GM06990 (cell line): Measurements from ENCODE around the gene PLXNA4.

Experiments used
- DNase-seq: peaks from one replicate; pipeline ENCODE4 v3.0.0-alpha.2; 2011; ENCODE audit not compliant: insufficient read length; ENCODE audit errors: extremely low read depth
- H3K27me3 ChIP-seq: replicated peaks from 2 replicates; pipeline ENCODE4 v1.6.0; 2011; ENCODE audit warnings: low read length; ENCODE audit not compliant: control insufficient read depth, insufficient read depth
- H3K36me3 ChIP-seq: 2 replicates; pipeline ENCODE4 v1.5.1; 2011; ENCODE audit warnings: low read length; ENCODE audit not compliant: control insufficient read depth, insufficient read depth
- H3K4me3 ChIP-seq: replicated peaks from 2 replicates; pipeline ENCODE4 v1.5.1; 2011; ENCODE audit warnings: low read depth, mild to moderate bottlenecking, control low read depth, low read length
- TF ChIP-seq, protein P1 (sequence below): IDR thresholded peaks from 2 replicates; pipeline ENCODE4 v1.5.1; 2011; ENCODE audit warnings: low read length, control low read depth, mild to moderate bottlenecking, inconsistent platforms; ENCODE audit not compliant: insufficient read depth, poor library complexity, severe bottlenecking

Gene PLXNA4

DNA sequence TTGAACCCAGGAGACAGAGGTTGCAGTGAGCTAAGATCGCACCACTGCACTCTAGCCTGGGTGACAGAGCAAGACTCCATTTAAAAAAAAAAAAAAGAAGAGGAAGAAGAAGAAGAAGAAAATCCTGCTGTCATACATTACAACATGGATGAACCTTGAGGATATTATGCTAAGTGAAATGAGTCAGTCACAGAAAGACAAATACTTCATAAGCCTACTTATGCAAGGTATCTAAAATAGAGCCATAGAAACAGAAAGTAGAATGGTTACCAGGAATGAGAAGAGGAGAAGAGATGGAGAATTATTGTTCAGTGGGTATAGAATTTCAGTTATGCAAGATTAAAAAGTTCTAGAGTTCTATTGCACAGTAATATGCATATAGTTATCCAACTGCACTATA, 466.5 kb downstream of the PLXNA4 start:
- no peak overlapping the region for H3K4me3 ChIP-seq
- H3K27me3 ChIP-seq: no peaks in the 10 kb centered on the region
- no peak for DNase-seq
- TF ChIP-seq, protein P1, sequence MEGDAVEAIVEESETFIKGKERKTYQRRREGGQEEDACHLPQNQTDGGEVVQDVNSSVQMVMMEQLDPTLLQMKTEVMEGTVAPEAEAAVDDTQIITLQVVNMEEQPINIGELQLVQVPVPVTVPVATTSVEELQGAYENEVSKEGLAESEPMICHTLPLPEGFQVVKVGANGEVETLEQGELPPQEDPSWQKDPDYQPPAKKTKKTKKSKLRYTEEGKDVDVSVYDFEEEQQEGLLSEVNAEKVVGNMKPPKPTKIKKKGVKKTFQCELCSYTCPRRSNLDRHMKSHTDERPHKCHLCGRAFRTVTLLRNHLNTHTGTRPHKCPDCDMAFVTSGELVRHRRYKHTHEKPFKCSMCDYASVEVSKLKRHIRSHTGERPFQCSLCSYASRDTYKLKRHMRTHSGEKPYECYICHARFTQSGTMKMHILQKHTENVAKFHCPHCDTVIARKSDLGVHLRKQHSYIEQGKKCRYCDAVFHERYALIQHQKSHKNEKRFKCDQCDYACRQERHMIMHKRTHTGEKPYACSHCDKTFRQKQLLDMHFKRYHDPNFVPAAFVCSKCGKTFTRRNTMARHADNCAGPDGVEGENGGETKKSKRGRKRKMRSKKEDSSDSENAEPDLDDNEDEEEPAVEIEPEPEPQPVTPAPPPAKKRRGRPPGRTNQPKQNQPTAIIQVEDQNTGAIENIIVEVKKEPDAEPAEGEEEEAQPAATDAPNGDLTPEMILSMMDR: no peak
- H3K36me3 ChIP-seq: no peaks in the 10 kb centered on the region

DNA sequence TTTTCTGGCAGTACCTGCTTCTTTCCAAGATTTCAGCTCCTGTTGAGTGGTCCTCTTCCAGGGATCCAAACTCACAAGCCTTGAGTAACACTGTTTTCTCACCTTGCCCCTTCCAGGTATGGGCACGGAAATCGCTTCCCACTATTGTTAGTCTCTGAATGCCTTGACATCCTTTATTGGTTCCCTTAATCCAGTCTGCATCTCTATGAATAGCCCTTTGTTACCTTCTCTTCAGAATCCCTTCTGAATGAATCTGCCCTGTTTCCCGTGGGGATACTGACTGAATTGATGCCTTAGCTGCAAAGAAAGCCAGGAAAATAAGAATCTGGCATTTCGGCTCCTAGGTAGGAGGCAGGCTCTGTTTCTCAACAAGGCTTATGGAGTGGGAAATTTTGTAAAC, 467.7 kb downstream of the PLXNA4 start:
- DNase-seq: no peak
- no peaks in the 10 kb centered on the region for H3K27me3 ChIP-seq
- H3K36me3 ChIP-seq: no peaks in the 10 kb centered on the region
- no peak overlapping the region for H3K4me3 ChIP-seq
- TF ChIP-seq, protein P1: no peak

DNA sequence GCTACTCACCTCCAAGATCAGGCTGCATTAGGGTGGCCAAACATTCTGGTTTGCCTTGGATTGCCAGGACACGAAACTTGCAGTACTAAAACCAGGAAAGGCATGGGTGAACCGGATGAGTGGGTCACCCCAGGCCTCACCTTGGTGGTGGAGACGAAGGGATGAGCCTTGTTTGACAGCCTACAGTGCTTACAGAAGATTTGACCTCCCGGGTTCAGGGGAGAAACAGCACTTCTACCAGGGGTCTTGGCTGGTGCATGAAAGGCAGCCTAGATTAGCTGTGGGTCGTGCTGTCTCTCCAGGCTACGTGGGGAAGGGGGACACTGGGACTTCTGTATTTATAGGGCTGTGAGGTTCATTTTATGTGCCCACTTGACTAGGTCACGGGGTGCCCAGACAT, 469.8 kb downstream of the PLXNA4 start:
- TF ChIP-seq, protein P1: no peak

DNA sequence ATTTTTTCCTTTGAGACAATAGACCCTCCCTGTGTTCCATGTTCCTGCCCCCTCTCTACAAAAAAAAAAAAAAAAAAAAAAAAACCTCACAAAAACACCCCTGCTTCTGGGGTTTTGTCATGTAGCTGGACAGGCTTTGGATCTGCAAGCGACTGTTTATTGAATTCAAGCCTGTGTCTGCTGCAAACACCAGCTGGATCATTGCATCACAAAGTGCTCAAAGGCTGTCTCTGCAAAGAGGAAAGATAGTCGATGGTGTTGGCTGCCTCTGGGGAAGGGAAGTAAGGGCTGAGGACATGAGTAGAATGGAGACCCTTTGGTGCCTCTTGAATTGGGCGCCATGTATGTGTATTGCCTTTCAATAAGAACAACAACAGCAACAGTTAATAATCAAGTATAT, 471.2 kb downstream of the PLXNA4 start:
- no peak for DNase-seq
- Histone ChIP-seq H3K4me3 (no peak overlapping the region), H3K36me3 (no peaks in the 10 kb centered on the region), H3K27me3 (no peaks in the 10 kb centered on the region)
- TF ChIP-seq, protein P1: no peak

More for the DNA sequence above, 469.8 kb downstream of the PLXNA4 start:
- Histone ChIP-seq H3K4me3 (no peak overlapping the region), H3K27me3 (no peaks in the 10 kb centered on the region), H3K36me3 (no peaks in the 10 kb centered on the region)
- DNase-seq: no peak

DNA sequence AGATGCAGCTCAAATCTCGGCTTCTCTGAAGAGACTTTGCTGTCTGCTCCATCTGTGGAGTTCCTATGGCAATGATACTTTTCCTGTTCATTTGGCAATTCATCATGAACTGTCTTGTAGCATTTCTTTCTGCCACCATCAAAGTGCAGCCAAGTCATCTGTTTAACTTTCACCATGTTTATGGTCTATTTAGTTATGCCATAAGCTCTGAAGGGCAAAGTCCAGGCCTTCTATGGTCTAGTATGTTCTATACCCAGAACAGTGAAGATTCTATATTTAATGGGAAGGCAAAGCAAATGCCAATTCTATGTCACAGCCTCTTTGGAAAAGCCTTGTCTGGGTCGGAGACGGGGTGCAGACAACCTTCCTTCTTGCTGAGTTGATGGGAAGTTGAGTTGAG, 472.6 kb downstream of the PLXNA4 start:
- H3K36me3 ChIP-seq: no peaks in the 10 kb centered on the region
- DNase-seq: no peak
- TF ChIP-seq, protein P1: no peak
- H3K4me3 ChIP-seq: no peak overlapping the region
- no peaks in the 10 kb centered on the region for H3K27me3 ChIP-seq

DNA sequence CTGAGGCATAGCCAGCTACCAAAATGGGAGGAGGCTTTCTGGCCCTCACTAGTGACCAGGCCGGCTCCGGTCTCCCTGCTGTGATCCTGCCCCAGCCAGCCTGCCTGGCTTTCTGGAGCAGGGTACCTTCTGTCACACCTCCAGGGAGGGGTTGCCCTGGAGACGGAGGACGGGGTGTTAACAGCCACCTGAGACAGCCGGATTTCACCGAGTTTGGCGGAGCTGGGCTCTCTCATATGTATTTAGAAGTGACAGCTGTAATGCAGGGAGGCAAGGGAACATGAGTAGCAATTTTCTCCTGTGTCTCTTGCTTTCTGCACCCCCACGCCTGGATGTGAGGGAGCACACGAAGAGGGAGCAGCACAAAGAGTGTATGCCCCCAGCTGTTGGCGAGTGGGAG, 473.3 kb downstream of the PLXNA4 start:
- Histone ChIP-seq H3K27me3 (no peaks in the 10 kb centered on the region), H3K36me3 (no peaks in the 10 kb centered on the region), H3K4me3 (no peak overlapping the region)
- TF ChIP-seq, protein P1: no peak
- no peak for DNase-seq
